Spleen (tissue), 11 donors: ENCODE results near the gene RALBP1. TPM values are rescaled to one million over a fixed set of nuclear protein-coding genes. Genes with fewer than 3 reads are reported as not detected.
"Not testable (repeated sequence)": the region's sequence is repeated elsewhere in the genome, so short reads cannot be mapped to it uniquely, and the experiment has no call there.

Source experiments
- DNase-seq: peaks from one replicate; pipeline ENCODE4 v3.0.0-alpha.2; 2020
- H3K27ac ChIP-seq, 8 donors: fragments of 200-600 bp; sonication (generic) in 7 of 8; 1 replicate in 4 of 8; 2 replicates in 4 of 8; pipeline versions ENCODE4 v1.5.0 to v1.8.0; 2016 to 2021; ENCODE audit warnings: inconsistent platforms in 4 of 8, mild to moderate bottlenecking in 4 of 8, moderate library complexity in 1 of 8
- H3K27me3 ChIP-seq, 7 donors: fragments of 200-600 bp; sonication (generic) in 6 of 7; replicated peaks in 1 of 7; 1 replicate in 4 of 7; 2 replicates in 3 of 7; pipeline versions ENCODE4 v1.5.0 to v1.8.0; 2016 to 2021; ENCODE audit warnings: inconsistent platforms in 3 of 7, mild to moderate bottlenecking in 1 of 7
- H3K36me3 ChIP-seq, 6 donors: fragments of 200-600 bp; sonication (generic) in 5 of 6; 1 replicate in 4 of 6; 2 replicates in 2 of 6; pipeline versions ENCODE4 v1.5.0 to v1.8.0; 2016 to 2021; ENCODE audit warnings: inconsistent platforms in 2 of 6
- H3K4me1 ChIP-seq, 6 donors: fragments of 200-600 bp; sonication (generic) in 5 of 6; 1 replicate in 3 of 6; 2 replicates in 3 of 6; pipeline versions ENCODE4 v1.5.0 to v1.8.0; 2016 to 2021; ENCODE audit warnings: inconsistent platforms in 3 of 6
- H3K4me3 ChIP-seq, 8 donors: fragments of 200-600 bp; sonication (generic) in 7 of 8; 1 replicate in 4 of 8; 2 replicates in 4 of 8; pipeline versions ENCODE4 v1.5.0 to v1.8.0; 2016 to 2021; ENCODE audit warnings: inconsistent platforms in 4 of 8, mild to moderate bottlenecking in 4 of 8, moderate library complexity in 2 of 8
- H3K9me3 ChIP-seq, 8 donors: fragments of 200-600 bp; sonication (generic) in 7 of 8; 1 replicate in 4 of 8; 2 replicates in 4 of 8; pipeline versions ENCODE4 v1.5.0 to v1.8.0; 2016 to 2021; ENCODE audit warnings: inconsistent platforms in 4 of 8
- POLR2A ChIP-seq, 3 donors: fragments of 450-650 bp; IDR thresholded peaks; one replicate each; pipeline ENCODE4 v1.5.1; 2017; ENCODE audit warnings: antibody characterized with exemption in 3 of 3, mild to moderate bottlenecking in 1 of 3
- POLR2AphosphoS5 ChIP-seq, 3 donors: sonication (generic); formaldehyde crosslinking; IDR thresholded peaks; one replicate each; pipeline ENCODE4 v1.5.1; 2017; ENCODE audit warnings: antibody characterized with exemption in 3 of 3
- WGBS, 5 donors: extraction: QIAGEN DNeasy Blood & Tissue Kit in 3 of 5; methylation state at CpG; one replicate each; pipeline versions ENCODE4 v1.1.5 to v1.1.7; 2013 to 2018; 5-methylcytosine and 5-hydroxymethylcytosine counted together
- intact Hi-C: fragments of 100-400 bp; cut with DNase I; formaldehyde crosslinking; loops from one replicate; pipeline ENCODE4 v1.15.0; 2023; ENCODE audit warnings: low total_unique reads
- polyA plus RNA-seq, 3 donors: library from polyadenylated mRNA; stranded (reverse); fragments of 200-250 nt; gene quantifications; one replicate each; pipeline ENCODE4 v1.2.1, GENCODE V29; 2013
- total RNA-seq, 7 donors: library from RNA; depleted of rRNA in 3 of 7; stranded (reverse); fragments of >200 nt in 3 of 7; fragmentation: NEBNext Ultra II Directional in 4 of 7; extraction: Animal tissue kit (Norgen Biotek cat#: 25700) in 4 of 7; gene quantifications; one replicate each; pipeline versions ENCODE4 v1.1.0 to v1.2.1, GENCODE V29; 2016 to 2021
- TF ChIP-seq, protein P1 (sequence below), 11 experiments: fragments of 200-600 bp in 7 of 11; fragments of 450-650 bp in 4 of 11; sonication (generic) in 4 of 11; IDR thresholded peaks in 8 of 11; conservative IDR thresholded peaks in 3 of 11; 1 replicate in 7 of 11; 2 replicates in 4 of 11; pipeline versions ENCODE4 v1.4.0 to v1.8.0; 2016 to 2021; ENCODE audit warnings: antibody characterized with exemption in 11 of 11, inconsistent platforms in 4 of 11, mild to moderate bottlenecking in 1 of 11
- donor health status: healthy with polysubstance abuse.
- donor health status: DM: no; HTN: no; CAD: no; lungs with moderate emphysema.
- donor health status: DM: no; HTN: no; CAD: no.
- donor health status: Bipolar disorder and iron deficiency.
- donor health status: healthy.
- donor health status: DM: no; HTN: no; CAD: no.
- donor health status: DM: yes; HTN: yes; CAD: no.

The RALBP1 gene
- total and polyA plus RNA-seq, 10 donors: 13.6 to 76.4 (median 50.0) TPM

DNA sequence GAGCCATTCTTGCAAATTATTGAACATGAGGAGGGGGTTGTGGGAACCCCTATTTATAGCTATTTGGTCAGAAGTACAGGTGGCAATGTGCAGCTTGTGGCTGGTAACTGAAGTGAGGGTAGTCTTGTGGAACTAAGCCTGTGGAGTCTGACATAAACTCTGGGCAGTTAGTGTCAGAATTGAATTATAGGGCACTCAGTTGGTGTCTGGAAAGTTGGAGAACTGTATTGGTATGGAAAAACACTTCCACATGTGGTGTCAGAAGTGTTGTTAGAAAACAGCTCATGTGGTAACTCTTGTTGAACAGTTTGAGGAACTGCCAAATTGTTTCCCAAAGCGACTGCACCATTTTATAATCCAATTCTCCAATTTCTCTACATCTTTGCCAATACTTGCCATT is 7.5 kb downstream of the RALBP1 start:
- intact Hi-C loops: no loop called here
- 59 to 89% (median 80%) methylated on average over 1 of the region's 1 CpG for WGBS, 5 donors
- peaks cover 0 to 9% (median 5%) of the 10 kb centered on the region in 8 donors for H3K9me3 ChIP-seq
- no peak overlapping the region for H3K4me3 ChIP-seq
- peak overlapping the region in 3 of 8 donors; percentile 23 to 47 (median 38) for H3K27ac ChIP-seq
- TF ChIP-seq POLR2AphosphoS5 (IDR thresholded peaks at IDR 0.05) (no peak), POLR2A (IDR thresholded peaks at IDR 0.05) (no peak)
- TF ChIP-seq, protein P1, sequence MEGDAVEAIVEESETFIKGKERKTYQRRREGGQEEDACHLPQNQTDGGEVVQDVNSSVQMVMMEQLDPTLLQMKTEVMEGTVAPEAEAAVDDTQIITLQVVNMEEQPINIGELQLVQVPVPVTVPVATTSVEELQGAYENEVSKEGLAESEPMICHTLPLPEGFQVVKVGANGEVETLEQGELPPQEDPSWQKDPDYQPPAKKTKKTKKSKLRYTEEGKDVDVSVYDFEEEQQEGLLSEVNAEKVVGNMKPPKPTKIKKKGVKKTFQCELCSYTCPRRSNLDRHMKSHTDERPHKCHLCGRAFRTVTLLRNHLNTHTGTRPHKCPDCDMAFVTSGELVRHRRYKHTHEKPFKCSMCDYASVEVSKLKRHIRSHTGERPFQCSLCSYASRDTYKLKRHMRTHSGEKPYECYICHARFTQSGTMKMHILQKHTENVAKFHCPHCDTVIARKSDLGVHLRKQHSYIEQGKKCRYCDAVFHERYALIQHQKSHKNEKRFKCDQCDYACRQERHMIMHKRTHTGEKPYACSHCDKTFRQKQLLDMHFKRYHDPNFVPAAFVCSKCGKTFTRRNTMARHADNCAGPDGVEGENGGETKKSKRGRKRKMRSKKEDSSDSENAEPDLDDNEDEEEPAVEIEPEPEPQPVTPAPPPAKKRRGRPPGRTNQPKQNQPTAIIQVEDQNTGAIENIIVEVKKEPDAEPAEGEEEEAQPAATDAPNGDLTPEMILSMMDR (IDR thresholded peaks at IDR 0.05 in 8 of 11, conservative IDR thresholded peaks at IDR 0.05 in 3 of 11): no peak
- H3K27me3 ChIP-seq: no peaks in the 10 kb centered on the region
- H3K36me3 ChIP-seq: peaks cover 0 to 37% (median 8%) of the 10 kb centered on the region in 6 donors
- DNase-seq: no peak
- peaks cover 0 to 66% (median 19%) of the 10 kb centered on the region in 6 donors for H3K4me1 ChIP-seq

DNA sequence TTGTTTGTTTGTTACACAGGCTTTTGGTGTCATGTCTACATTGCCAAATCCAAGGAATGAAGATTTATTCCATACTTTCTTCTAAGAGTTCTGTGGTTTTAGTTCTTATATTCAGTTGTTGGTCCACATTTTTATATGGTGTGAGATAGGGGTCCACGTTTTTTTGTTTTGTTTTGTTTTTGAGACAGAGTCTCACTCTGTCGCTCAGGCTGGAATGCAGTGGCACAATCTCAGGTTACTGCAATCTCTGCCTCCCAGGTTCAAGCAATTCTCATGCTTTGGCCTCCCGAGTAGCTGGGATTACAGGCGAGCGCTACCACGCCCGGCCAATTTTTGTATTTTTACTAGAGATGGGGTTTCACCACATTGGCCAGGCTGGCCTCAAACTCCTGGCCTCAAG is 8.2 kb downstream of the RALBP1 start:
- Histone ChIP-seq H3K4me3 (no peak overlapping the region), H3K9me3 (peaks cover 0 to 12% (median 7%) of the 10 kb centered on the region in 8 donors), H3K36me3 (peaks cover 0 to 32% (median 5%) of the 10 kb centered on the region in 6 donors), H3K27ac (peak overlapping the region in 1 of 8 donors; percentile 38), H3K27me3 (no peaks in the 10 kb centered on the region), H3K4me1 (peaks cover 0 to 70% (median 21%) of the 10 kb centered on the region in 6 donors)
- DNase-seq: no peak
- no peak for TF ChIP-seq POLR2AphosphoS5 (IDR thresholded peaks at IDR 0.05)
- no peak for TF ChIP-seq POLR2A (IDR thresholded peaks at IDR 0.05)
- TF ChIP-seq, protein P1 (IDR thresholded peaks at IDR 0.05 in 8 of 11, conservative IDR thresholded peaks at IDR 0.05 in 3 of 11): no peak
- intact Hi-C loops: no loop called here
- 93 to 97% (median 96%) methylated on average over 7 of the region's 7 CpGs for WGBS, 5 donors

DNA sequence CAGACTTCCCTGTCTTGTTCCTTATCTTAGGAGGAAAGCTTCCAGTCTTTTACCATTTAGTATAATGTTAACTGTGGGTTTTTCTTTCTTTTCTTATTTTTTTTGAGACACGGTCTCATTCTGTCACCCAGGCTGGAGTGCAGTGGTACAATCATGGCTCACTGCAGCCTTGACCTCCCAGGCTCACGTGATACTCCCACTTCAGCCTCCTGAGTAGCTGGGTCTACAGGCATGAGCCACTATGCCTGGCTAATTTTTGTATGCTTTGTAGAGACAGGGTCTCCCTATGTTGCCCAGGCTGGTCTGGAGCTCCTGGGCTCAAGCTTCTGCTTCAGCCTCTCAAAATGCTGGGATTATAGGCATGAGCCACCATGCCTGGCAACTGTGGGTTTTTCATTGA is 9.5 kb downstream of the RALBP1 start:
- DNase-seq, intact Hi-C loops, H3K27me3 ChIP-seq, H3K4me3 ChIP-seq: not testable (repeated sequence)
- H3K4me1 ChIP-seq: peaks cover 0 to 79% (median 25%) of the 10 kb centered on the region in 6 donors
- H3K9me3 ChIP-seq: peaks cover 0 to 12% (median 7%) of the 10 kb centered on the region in 8 donors
- H3K27ac ChIP-seq: peak overlapping the region in 1 of 8 donors; percentile 55
- 77 to 92% (median 87%) methylated on average over 2 of the region's 2 CpGs for WGBS, 5 donors
- H3K36me3 ChIP-seq: peaks cover 0 to 21% (median 2%) of the 10 kb centered on the region in 6 donors

DNA sequence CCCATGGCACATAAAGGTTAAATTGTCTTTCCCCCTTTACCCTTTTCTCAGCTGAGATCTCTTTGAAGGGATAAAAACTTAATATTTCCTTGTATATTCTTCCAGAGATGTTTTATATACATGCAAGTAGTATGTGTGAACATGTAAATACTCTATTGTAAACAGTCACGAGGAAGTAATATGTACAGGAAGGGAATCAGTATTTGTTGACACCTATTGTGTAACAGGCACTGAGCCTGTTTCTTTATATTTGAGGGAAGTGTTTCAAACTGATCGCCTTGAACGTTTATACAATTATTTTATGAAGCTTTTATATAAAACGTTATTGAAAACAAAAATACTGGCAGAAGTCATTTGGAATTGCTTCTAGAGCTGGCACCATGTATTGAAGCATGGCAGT is 13.2 kb downstream of the RALBP1 start:
- no peak for DNase-seq
- H3K4me3 ChIP-seq: peak overlapping the region in 1 of 8 donors; percentile 26
- peak overlapping the region in 5 of 8 donors; percentile 36 to 76 (median 55) for H3K27ac ChIP-seq
- peaks cover 0 to 54% (median 19%) of the 10 kb centered on the region in 6 donors for H3K4me1 ChIP-seq
- 54 to 80% (median 63%) methylated on average over 4 of the region's 4 CpGs for WGBS, 5 donors
- H3K27me3 ChIP-seq: no peaks in the 10 kb centered on the region
- intact Hi-C loops: no loop called here
- H3K36me3 ChIP-seq: peaks cover 0 to 5% (median 0%) of the 10 kb centered on the region in 6 donors
- TF ChIP-seq, protein P1 (IDR thresholded peaks at IDR 0.05 in 8 of 11, conservative IDR thresholded peaks at IDR 0.05 in 3 of 11): no peak
- no peak for TF ChIP-seq POLR2A (IDR thresholded peaks at IDR 0.05)
- TF ChIP-seq POLR2AphosphoS5 (IDR thresholded peaks at IDR 0.05): no peak
- H3K9me3 ChIP-seq: peaks cover 0 to 14% (median 7%) of the 10 kb centered on the region in 8 donors
